Body of pancreas (tissue), 4 donors: ENCODE measurements around the gene MPP4.

Experiments used
- CTCF ChIP-seq, 7 experiments: fragments of 450-650 bp in 4 of 7; fragments of 200-600 bp in 3 of 7; sonication (generic) in 3 of 7; IDR thresholded peaks; one replicate each; pipeline ENCODE4 v1.5.1; 2016 to 2019; ENCODE audit warnings: antibody characterized with exemption in 7 of 7
- POLR2A ChIP-seq, 3 donors: fragments of 450-650 bp; IDR thresholded peaks; one replicate each; pipeline ENCODE4 v1.6.1; 2016; ENCODE audit warnings: antibody characterized with exemption in 3 of 3, mild to moderate bottlenecking in 2 of 3

GRCh38 chr2:201643216-201643890, 55.1 kb downstream of the MPP4 start, which contains the start of gene TMEM237:
- TF ChIP-seq CTCF (IDR thresholded peaks at IDR 0.05): no peak
- TF ChIP-seq POLR2A (IDR thresholded peaks at IDR 0.05): no peak
